Esophagus muscularis mucosa (tissue), 3 donors: Measurements from ENCODE around the gene CLCN7.

Experiments used
- CTCF ChIP-seq, 3 experiments: fragments of 200-600 bp in 2 of 3; fragments of 450-650 bp in 1 of 3; sonication (generic) in 2 of 3; IDR thresholded peaks; one replicate each; pipeline ENCODE4 v1.5.1; 2017 to 2019; ENCODE audit warnings: antibody characterized with exemption in 3 of 3, mild to moderate bottlenecking in 2 of 3, moderate library complexity in 1 of 3
- POLR2AphosphoS5 ChIP-seq, 2 donors: sonication (generic); formaldehyde crosslinking; IDR thresholded peaks; one replicate each; pipeline ENCODE4 v1.6.1; 2017; ENCODE audit warnings: antibody characterized with exemption in 2 of 2

DNA sequence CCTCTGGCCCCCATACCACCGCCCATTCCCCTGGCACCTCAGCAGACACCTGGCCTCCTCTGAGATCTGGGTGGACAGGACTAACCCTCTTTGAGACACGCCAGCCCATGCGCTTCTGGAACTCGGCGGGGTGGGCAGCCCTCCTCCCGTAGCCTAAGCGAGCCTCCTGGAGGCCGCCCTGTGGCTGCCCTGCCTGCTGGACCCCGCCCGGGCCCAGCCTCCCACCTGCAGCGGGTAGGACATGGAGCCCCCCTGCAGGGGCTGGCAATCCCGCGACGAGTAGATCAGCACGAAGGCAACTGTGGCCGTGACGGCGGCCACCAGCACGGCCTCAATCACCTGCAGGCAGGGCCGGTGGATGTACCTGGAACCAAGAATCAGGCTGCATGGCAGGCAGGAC, 22.3 kb downstream of the CLCN7 start:
- no peak for TF ChIP-seq CTCF (IDR thresholded peaks at IDR 0.05)
- TF ChIP-seq POLR2AphosphoS5 (IDR thresholded peaks at IDR 0.05): no peak
